Spleen (tissue), 7 donors: Measurements from ENCODE around the gene EBPL.
"Not testable (repeated sequence)": the region's sequence is repeated elsewhere in the genome, so short reads cannot be mapped to it uniquely, and the experiment has no call there.

Experiments used
- CTCF ChIP-seq, 11 experiments: fragments of 200-600 bp in 7 of 11; fragments of 450-650 bp in 4 of 11; sonication (generic) in 4 of 11; IDR thresholded peaks in 8 of 11; conservative IDR thresholded peaks in 3 of 11; 1 replicate in 7 of 11; 2 replicates in 4 of 11; pipeline versions ENCODE4 v1.4.0 to v1.8.0; 2016 to 2021; ENCODE audit warnings: antibody characterized with exemption in 11 of 11, inconsistent platforms in 4 of 11, mild to moderate bottlenecking in 1 of 11
- POLR2A ChIP-seq, 3 donors: fragments of 450-650 bp; IDR thresholded peaks; one replicate each; pipeline ENCODE4 v1.5.1; 2017; ENCODE audit warnings: antibody characterized with exemption in 3 of 3, mild to moderate bottlenecking in 1 of 3
- POLR2AphosphoS5 ChIP-seq, 3 donors: sonication (generic); formaldehyde crosslinking; IDR thresholded peaks; one replicate each; pipeline ENCODE4 v1.5.1; 2017; ENCODE audit warnings: antibody characterized with exemption in 3 of 3
- donor health status: DM: no; HTN: no; CAD: no; lungs with moderate emphysema.
- donor health status: DM: no; HTN: no; CAD: no.
- donor health status: DM: no; HTN: no; CAD: no.

- not testable (repeated sequence) for TF ChIP-seq CTCF (IDR thresholded peaks at IDR 0.05 in 8 of 11, conservative IDR thresholded peaks at IDR 0.05 in 3 of 11); POLR2A (IDR thresholded peaks at IDR 0.05); POLR2AphosphoS5 (IDR thresholded peaks at IDR 0.05)
Observed at GRCh38 chr13:49612042-49612441, 79.2 kb downstream of the EBPL start.
